GM18870 (cell line): Measurements from ENCODE around the gene EFCAB13.

ENCODE experiments used
- ATAC-seq: cut with Tn5 transposase; IDR thresholded peaks from one replicate; pipeline ENCODE4 v1.9.1; 2021; ENCODE audit warnings: moderate library complexity; ENCODE audit not compliant: unreplicated experiment

EFCAB13 gene

GRCh38 chr17:47323382-47324223 is at the start of gene EFCAB13:
Gene EFCAB13, plus strand, starts transcription at chr17:47323955. Its CDS starts 4,399 bp downstream, at chr17:47328354.
- ATAC-seq = peak; percentile 54

- no peak for ATAC-seq
Measured at GRCh38 chr17:47274319-47275069, 49.3 kb upstream of the EFCAB13 start.

GRCh38 chr17:47275245-47275984 is 48.3 kb upstream of the EFCAB13 start:
- no peak for ATAC-seq

- no peak for ATAC-seq
Measured at GRCh38 chr17:47276444-47276843, 47.3 kb upstream of the EFCAB13 start.

- no peak for ATAC-seq
Measured at GRCh38 chr17:47276868-47277267, 46.9 kb upstream of the EFCAB13 start.

- no peak for ATAC-seq
Measured at GRCh38 chr17:47277921-47278320, 45.8 kb upstream of the EFCAB13 start.

GRCh38 chr17:47278561-47278960 is 45.2 kb upstream of the EFCAB13 start:
- ATAC-seq = no peak

GRCh38 chr17:47279062-47279801 is 44.5 kb upstream of the EFCAB13 start:
- ATAC-seq = peak; percentile 58

- ATAC-seq = no peak
Measured at GRCh38 chr17:47280072-47280811, 43.5 kb upstream of the EFCAB13 start.

- ATAC-seq = no peak
Measured at GRCh38 chr17:47281216-47281615, 42.5 kb upstream of the EFCAB13 start.

GRCh38 chr17:47285003-47285402 is 38.8 kb upstream of the EFCAB13 start:
- ATAC-seq = no peak

- ATAC-seq = peak; percentile 71
Measured at GRCh38 chr17:47286198-47286914, 37.4 kb upstream of the EFCAB13 start.

- ATAC-seq = no peak
Measured at GRCh38 chr17:47287068-47287467, 36.7 kb upstream of the EFCAB13 start.

- no peak for ATAC-seq
Measured at GRCh38 chr17:47287639-47288038, 36.1 kb upstream of the EFCAB13 start.

- no peak for ATAC-seq
Measured at GRCh38 chr17:47288531-47289116, 35.1 kb upstream of the EFCAB13 start.

GRCh38 chr17:47289302-47289701 is 34.5 kb upstream of the EFCAB13 start:
- ATAC-seq = no peak

GRCh38 chr17:47290870-47291241 is 32.9 kb upstream of the EFCAB13 start:
- no peak for ATAC-seq

GRCh38 chr17:47291242-47291873 is 32.4 kb upstream of the EFCAB13 start:
- no peak for ATAC-seq

- ATAC-seq = no peak
Measured at GRCh38 chr17:47292206-47292605, 31.5 kb upstream of the EFCAB13 start.
